Measurements from ENCODE around the gene PCDH1. TPM values are rescaled to one million over a fixed set of nuclear protein-coding genes. Genes with fewer than 3 reads are reported as not detected.

The PCDH1 gene
- total and polyA plus RNA-seq, 2 donors (not counting 3 experiments of a cell fraction or from before 2014, with no cell fraction given): 113 to 136 TPM

DNA sequence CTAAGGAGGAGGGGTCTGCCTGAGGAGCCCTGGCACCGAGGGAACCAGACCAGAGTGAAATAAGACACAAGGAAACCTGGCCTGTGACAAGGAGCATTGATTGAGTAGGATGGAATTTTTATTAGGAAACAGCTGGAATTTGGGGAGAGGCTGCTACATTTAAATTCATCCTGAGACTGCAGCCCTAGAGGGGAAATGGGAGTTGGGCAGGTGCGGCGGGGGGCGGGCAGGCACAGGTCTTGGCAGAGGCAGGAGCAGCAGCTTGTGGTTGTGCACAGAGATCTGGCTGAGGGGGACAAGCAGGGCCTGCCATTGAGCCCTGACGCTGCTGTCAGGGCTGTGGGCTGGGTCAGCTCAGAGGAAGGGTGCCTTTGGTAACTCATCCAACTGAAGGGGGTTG lies 71.6 kb downstream of the PCDH1 start:
- BruUV-seq (replicated peaks): no TSS peak
- TF ChIP-seq, protein P1, sequence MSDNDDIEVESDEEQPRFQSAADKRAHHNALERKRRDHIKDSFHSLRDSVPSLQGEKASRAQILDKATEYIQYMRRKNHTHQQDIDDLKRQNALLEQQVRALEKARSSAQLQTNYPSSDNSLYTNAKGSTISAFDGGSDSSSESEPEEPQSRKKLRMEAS (IDR thresholded peaks at IDR 0.05; ENCODE audit: insufficient read depth, insufficient read length): no peak
- no peak for TF ChIP-seq POLR2AphosphoS5 (IDR thresholded peaks at IDR 0.05; ENCODE audit: insufficient read depth, low read depth, low read length)
- POLR2A ChIA-PET: interaction anchor here (1.2 kb wide), 1 partner anchor 10 kb away, joined by 6 read pairs; no protein-coding TSS in a partner anchor
- dilution Hi-C loops (cut with MboI; ENCODE audit: extremely low pct_ligation_motif_present, low sequenced_read_pairs): no loop called here
- Histone ChIP-seq H3K9me3 (replicated peaks; ENCODE audit: control insufficient read depth, insufficient read depth, low read length) (no peaks in the 10 kb centered on the region), H3K9me1 (replicated peaks; ENCODE audit: control insufficient read depth, extremely low read depth, insufficient read depth, low read length) (no peaks in the 10 kb centered on the region), H3K36me3 (ENCODE audit: control insufficient read depth in 2 of 2, extremely low read depth in 1 of 2, insufficient read depth in 2 of 2, low read length in 2 of 2) (no peaks in the 10 kb centered on the region), H3K79me2 (ENCODE audit: control insufficient read depth, insufficient read depth, low read length) (no peaks in the 10 kb centered on the region), H3K9ac (replicated peaks; ENCODE audit: extremely low read depth, insufficient read depth, low read length) (peak overlapping the region; percentile 14), H2AFZ (ENCODE audit: low read depth, low read length) (no peak overlapping the region), H3K4me2 (ENCODE audit: insufficient read depth, low read length) (no peak overlapping the region), H3K4me3 (replicated peaks in 1 of 3; ENCODE audit: insufficient read depth in 1 of 3, low read depth in 1 of 3, low read length in 3 of 3) (no peak overlapping the region), H3K27me3 (ENCODE audit: control insufficient read depth in 2 of 2, insufficient read depth in 2 of 2, low read length in 2 of 2) (peaks cover 0 to 1% of the 10 kb centered on the region in 2 experiments), H4K20me1 (replicated peaks; ENCODE audit: control insufficient read depth, extremely low read depth, insufficient read depth, low read length) (no peaks in the 10 kb centered on the region), H3K27ac (ENCODE audit: insufficient read depth, low read depth, low read length) (peak overlapping the region; percentile 69), H3K4me1 (ENCODE audit: control insufficient read depth, extremely low read depth, insufficient read depth, low read length) (peaks cover 25% of the 10 kb centered on the region)
- FAIRE-seq (no peak), DNase-seq (ENCODE audit: low read depth, low spot score) (no peak)
- CTCF ChIA-PET: interaction anchor here (0.9 to 2.7 kb wide), 11 partner anchors 8 to 153 kb away, joined by 3 to 20 read pairs (median 4); partner anchors contain the start of gene PCDH1
- intact Hi-C loops (cut with micrococcal nuclease): loop anchor here (1.0 to 2.0 kb wide), 4 partner anchors 10 to 72 kb away; partner anchors contain the start of gene PCDH1

DNA sequence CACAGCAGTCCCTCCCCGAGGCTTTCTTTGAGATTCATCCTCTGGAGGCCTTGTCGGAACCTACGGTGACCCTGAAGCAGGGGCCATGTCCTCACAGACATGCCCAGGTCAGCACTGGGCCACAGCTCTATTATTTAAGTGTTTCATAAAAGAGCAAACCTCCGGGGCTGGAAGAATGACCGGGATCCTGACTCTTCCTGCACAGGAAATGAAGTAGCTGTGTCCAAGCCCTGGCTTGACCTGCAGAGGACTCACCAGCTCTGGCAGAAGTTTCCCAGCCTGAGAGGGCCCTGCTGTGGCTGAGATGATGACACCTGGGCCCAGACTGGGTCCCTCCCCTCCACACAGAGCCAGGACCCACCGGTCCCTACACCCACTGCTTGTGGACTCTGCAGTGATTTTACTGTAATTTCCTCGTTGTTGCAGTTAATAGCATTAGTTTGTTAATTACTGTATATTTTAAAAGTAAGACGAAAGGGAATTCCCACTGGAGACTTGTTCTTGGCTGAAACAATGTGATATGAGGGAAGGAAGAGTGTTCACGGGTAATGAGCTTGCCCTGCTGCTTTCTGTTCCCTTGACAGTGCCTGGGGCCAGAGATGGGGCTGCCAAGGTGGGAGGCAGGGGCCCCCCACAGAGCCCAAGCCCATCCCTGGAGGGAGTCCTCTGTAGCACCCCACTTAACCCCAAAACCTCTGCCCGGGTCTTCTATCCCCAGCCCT lies 72.2 kb downstream of the PCDH1 start:
- intact Hi-C loops (cut with micrococcal nuclease): loop anchor here (1.0 to 2.0 kb wide), 4 partner anchors 10 to 73 kb away; partner anchors contain the start of gene PCDH1
- Histone ChIP-seq H3K9me1 (replicated peaks; ENCODE audit: control insufficient read depth, extremely low read depth, insufficient read depth, low read length) (no peaks in the 10 kb centered on the region), H2AFZ (ENCODE audit: low read depth, low read length) (no peak overlapping the region), H3K4me3 (replicated peaks in 1 of 3; ENCODE audit: insufficient read depth in 1 of 3, low read depth in 1 of 3, low read length in 3 of 3) (no peak overlapping the region), H3K9ac (replicated peaks; ENCODE audit: extremely low read depth, insufficient read depth, low read length) (peak overlapping the region; percentile 37), H3K79me2 (ENCODE audit: control insufficient read depth, insufficient read depth, low read length) (no peaks in the 10 kb centered on the region), H3K27me3 (ENCODE audit: control insufficient read depth in 2 of 2, insufficient read depth in 2 of 2, low read length in 2 of 2) (peaks cover 0 to 1% of the 10 kb centered on the region in 2 experiments), H4K20me1 (replicated peaks; ENCODE audit: control insufficient read depth, extremely low read depth, insufficient read depth, low read length) (no peaks in the 10 kb centered on the region), H3K4me2 (ENCODE audit: insufficient read depth, low read length) (peak overlapping the region; percentile 32), H3K9me3 (replicated peaks; ENCODE audit: control insufficient read depth, insufficient read depth, low read length) (no peaks in the 10 kb centered on the region), H3K27ac (ENCODE audit: insufficient read depth, low read depth, low read length) (peak overlapping the region; percentile 81), H3K4me1 (ENCODE audit: control insufficient read depth, extremely low read depth, insufficient read depth, low read length) (peaks cover 25% of the 10 kb centered on the region), H3K36me3 (ENCODE audit: control insufficient read depth in 2 of 2, extremely low read depth in 1 of 2, insufficient read depth in 2 of 2, low read length in 2 of 2) (no peaks in the 10 kb centered on the region)
- TF ChIP-seq, protein P2, sequence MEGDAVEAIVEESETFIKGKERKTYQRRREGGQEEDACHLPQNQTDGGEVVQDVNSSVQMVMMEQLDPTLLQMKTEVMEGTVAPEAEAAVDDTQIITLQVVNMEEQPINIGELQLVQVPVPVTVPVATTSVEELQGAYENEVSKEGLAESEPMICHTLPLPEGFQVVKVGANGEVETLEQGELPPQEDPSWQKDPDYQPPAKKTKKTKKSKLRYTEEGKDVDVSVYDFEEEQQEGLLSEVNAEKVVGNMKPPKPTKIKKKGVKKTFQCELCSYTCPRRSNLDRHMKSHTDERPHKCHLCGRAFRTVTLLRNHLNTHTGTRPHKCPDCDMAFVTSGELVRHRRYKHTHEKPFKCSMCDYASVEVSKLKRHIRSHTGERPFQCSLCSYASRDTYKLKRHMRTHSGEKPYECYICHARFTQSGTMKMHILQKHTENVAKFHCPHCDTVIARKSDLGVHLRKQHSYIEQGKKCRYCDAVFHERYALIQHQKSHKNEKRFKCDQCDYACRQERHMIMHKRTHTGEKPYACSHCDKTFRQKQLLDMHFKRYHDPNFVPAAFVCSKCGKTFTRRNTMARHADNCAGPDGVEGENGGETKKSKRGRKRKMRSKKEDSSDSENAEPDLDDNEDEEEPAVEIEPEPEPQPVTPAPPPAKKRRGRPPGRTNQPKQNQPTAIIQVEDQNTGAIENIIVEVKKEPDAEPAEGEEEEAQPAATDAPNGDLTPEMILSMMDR (IDR thresholded peaks at IDR 0.05; ENCODE audit: extremely low read depth in 1 of 2, insufficient read depth in 1 of 2, low read depth in 1 of 2, low read length in 2 of 2): no peak
- TF ChIP-seq, protein P1 (IDR thresholded peaks at IDR 0.05; ENCODE audit: insufficient read depth, insufficient read length): no peak
- TF ChIP-seq POLR2A (IDR thresholded peaks at IDR 0.05; ENCODE audit: low read depth, low read length) (no peak), POLR2AphosphoS5 (IDR thresholded peaks at IDR 0.05; ENCODE audit: insufficient read depth, low read depth, low read length) (peak; percentile 47), EZH2 (IDR thresholded peaks at IDR 0.05; ENCODE audit: borderline replicate concordance, low read depth, low read length, severe bottlenecking) (no peak), FOS (IDR thresholded peaks at IDR 0.05; ENCODE audit: borderline replicate concordance, insufficient read depth, low read length) (no peak), GATA2 (IDR thresholded peaks at IDR 0.05; ENCODE audit: insufficient read depth, insufficient read length, low read depth, low read length) (no peak), JUN (IDR thresholded peaks at IDR 0.05; ENCODE audit: borderline replicate concordance, insufficient read depth, insufficient read length, low read depth) (peak; percentile 48), MYC (IDR thresholded peaks at IDR 0.05; ENCODE audit: low read depth, low read length) (no peak)
- BruUV-seq (replicated peaks): TSS peak; percentile 71
- DNase-seq (ENCODE audit: low read depth, low spot score) (peak; percentile 86), FAIRE-seq (peak; percentile 92)
- dilution Hi-C loops (cut with MboI; ENCODE audit: extremely low pct_ligation_motif_present, low sequenced_read_pairs): no loop called here
- POLR2A ChIA-PET: interaction anchor here (1.2 kb wide), 1 partner anchor 10 kb away, joined by 6 read pairs; no protein-coding TSS in a partner anchor
- CTCF ChIA-PET: interaction anchor here (0.6 to 2.7 kb wide), 14 partner anchors 9 to 187 kb away, joined by 3 to 20 read pairs (median 4); partner anchors contain the start of genes DIAPH1 and PCDH1
